Type B pancreatic cell (in vitro differentiated cells): ENCODE measurements around the gene HSPB7. TPM values are rescaled to one million over a fixed set of nuclear protein-coding genes. Genes with fewer than 3 reads are reported as not detected.

ENCODE experiments used
- DNase-seq: peaks from one replicate; pipeline ENCODE4 v3.0.0; 2021; ENCODE audit warnings: mixed read lengths; ENCODE audit not compliant: unreplicated experiment; ENCODE audit errors: extremely low spot score
- H3K27ac Mint-ChIP-seq: 2 replicates; pipeline ENCODE4 v1.8.0; 2021; ENCODE audit warnings: mild to moderate bottlenecking, mixed read lengths
- H3K27me3 Mint-ChIP-seq: 2 replicates; pipeline ENCODE4 v1.8.0; 2021; ENCODE audit warnings: mixed read lengths
- H3K36me3 Mint-ChIP-seq: 2 replicates; pipeline ENCODE4 v1.8.0; 2021; ENCODE audit warnings: mixed read lengths
- H3K4me1 Mint-ChIP-seq: one replicate; pipeline ENCODE4 v1.8.0; 2021; ENCODE audit warnings: mixed read lengths; ENCODE audit not compliant: unreplicated experiment
- H3K4me3 Mint-ChIP-seq: 2 replicates; pipeline ENCODE4 v1.8.0; 2021; ENCODE audit warnings: mild to moderate bottlenecking, mixed read lengths
- H3K9me3 Mint-ChIP-seq: 2 replicates; pipeline ENCODE4 v1.8.0; 2021; ENCODE audit warnings: mixed read lengths
- total RNA-seq: library from RNA; stranded (reverse); gene quantifications from 2 replicates; pipeline ENCODE4 v1.2.1, GENCODE V29; 2021; ENCODE audit warnings: low replicate concordance
- TF ChIP-seq, protein P1 (sequence below): fragments of 200-600 bp; sonication (generic); conservative IDR thresholded peaks from 2 replicates; pipeline ENCODE4 v1.5.0; 2021; ENCODE audit warnings: antibody characterized with exemption, mild to moderate bottlenecking

Gene HSPB7
- total RNA-seq, 1 donor from 2014 or later = 0.48 TPM

DNA sequence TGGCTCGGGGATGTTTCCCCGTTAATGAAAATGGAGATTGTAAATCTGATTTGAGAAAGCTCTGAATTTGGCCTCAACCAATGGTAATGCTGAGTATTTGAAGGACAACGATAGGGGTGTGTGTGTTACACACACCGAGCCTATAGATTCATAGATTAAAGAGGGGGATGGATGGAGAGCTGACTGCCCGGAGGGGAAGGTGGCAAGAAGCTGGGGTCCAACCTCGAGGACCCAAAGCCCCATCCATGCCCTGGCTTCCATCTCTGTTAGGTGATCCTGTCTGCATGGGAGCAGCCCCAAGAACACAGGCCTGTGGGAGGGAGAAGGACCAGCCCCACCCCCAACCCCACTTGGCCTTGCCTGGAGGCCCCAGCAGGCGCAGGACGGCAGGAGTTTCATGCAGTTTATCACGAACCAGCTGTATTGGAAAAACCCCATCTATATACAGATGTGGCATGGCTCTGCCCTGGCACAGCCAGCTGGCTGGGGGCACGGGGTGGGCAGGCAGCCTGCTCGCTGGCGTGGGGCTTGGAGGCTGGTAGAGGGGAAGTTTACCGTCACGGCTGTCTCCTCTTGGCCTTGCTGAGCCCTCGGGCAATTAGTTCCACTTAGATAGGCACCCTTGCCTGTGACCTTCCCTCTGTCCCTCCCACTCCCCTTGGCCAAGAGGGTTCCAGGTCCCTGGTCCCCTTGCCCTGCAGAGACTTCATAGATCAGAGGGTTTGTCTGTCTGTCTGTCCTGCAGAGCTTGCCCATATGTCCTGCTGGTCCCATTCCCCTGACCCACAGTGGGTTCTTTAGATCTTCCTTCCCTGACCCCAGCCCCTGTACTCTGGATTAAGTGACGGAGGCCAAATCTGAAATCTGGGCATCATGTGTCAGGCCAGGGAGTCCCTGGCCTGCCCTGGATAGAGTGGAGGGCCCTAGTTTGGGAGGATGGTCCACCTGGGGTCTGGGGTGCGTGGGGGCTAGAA, 3.0 kb downstream of the HSPB7 start:
- peaks cover 29% of the 10 kb centered on the region for H3K4me1 Mint-ChIP-seq
- DNase-seq = no peak

DNA sequence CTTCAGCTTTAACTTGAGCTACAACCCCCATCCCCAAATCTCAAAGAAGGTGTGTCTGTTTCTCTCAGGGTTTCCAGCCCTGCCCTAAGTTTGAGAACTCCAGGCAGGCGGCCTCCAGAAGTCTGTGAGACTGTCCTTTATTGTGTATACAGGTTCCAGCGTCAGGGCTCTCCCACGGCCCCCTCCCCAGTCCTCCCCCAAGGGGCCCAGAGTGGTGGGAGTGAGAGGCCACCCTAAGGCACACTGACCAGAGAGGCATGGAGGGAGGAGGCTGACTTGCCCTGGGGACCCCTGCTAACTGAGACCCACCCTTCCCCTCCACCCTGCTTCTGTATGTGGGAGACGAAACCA, 4.0 kb downstream of the HSPB7 start:
- H3K27ac Mint-ChIP-seq = no peak overlapping the region
- peaks cover 20% of the 10 kb centered on the region for H3K4me1 Mint-ChIP-seq
- H3K36me3 Mint-ChIP-seq = no peaks in the 10 kb centered on the region
- DNase-seq = no peak
- TF ChIP-seq, protein P1, sequence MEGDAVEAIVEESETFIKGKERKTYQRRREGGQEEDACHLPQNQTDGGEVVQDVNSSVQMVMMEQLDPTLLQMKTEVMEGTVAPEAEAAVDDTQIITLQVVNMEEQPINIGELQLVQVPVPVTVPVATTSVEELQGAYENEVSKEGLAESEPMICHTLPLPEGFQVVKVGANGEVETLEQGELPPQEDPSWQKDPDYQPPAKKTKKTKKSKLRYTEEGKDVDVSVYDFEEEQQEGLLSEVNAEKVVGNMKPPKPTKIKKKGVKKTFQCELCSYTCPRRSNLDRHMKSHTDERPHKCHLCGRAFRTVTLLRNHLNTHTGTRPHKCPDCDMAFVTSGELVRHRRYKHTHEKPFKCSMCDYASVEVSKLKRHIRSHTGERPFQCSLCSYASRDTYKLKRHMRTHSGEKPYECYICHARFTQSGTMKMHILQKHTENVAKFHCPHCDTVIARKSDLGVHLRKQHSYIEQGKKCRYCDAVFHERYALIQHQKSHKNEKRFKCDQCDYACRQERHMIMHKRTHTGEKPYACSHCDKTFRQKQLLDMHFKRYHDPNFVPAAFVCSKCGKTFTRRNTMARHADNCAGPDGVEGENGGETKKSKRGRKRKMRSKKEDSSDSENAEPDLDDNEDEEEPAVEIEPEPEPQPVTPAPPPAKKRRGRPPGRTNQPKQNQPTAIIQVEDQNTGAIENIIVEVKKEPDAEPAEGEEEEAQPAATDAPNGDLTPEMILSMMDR = no peak
- H3K4me3 Mint-ChIP-seq = no peak overlapping the region
- no peaks in the 10 kb centered on the region for H3K27me3 Mint-ChIP-seq
- no peaks in the 10 kb centered on the region for H3K9me3 Mint-ChIP-seq

More for the DNA sequence above, 3.0 kb downstream of the HSPB7 start:
- Mint-ChIP-seq H3K27me3 (no peaks in the 10 kb centered on the region), H3K27ac (peak overlapping the region; percentile 54), H3K4me3 (peak overlapping the region; percentile 58), H3K9me3 (no peaks in the 10 kb centered on the region), H3K36me3 (no peaks in the 10 kb centered on the region)
- TF ChIP-seq, protein P1 = no peak

GRCh38 chr1:16013220-16013907, 4.5 kb downstream of the HSPB7 start:
- Mint-ChIP-seq H3K4me1 (peaks cover 15% of the 10 kb centered on the region), H3K9me3 (no peaks in the 10 kb centered on the region), H3K27ac (no peak overlapping the region), H3K4me3 (no peak overlapping the region), H3K27me3 (no peaks in the 10 kb centered on the region), H3K36me3 (no peaks in the 10 kb centered on the region)
- TF ChIP-seq, protein P1 = no peak
- DNase-seq = no peak

- TF ChIP-seq, protein P1 = no peak
- H3K4me1 Mint-ChIP-seq = peaks cover 11% of the 10 kb centered on the region
- DNase-seq = no peak
- no peak overlapping the region for H3K4me3 Mint-ChIP-seq
- H3K27ac Mint-ChIP-seq = no peak overlapping the region
- no peaks in the 10 kb centered on the region for H3K27me3 Mint-ChIP-seq
- H3K36me3 Mint-ChIP-seq = no peaks in the 10 kb centered on the region
- no peaks in the 10 kb centered on the region for H3K9me3 Mint-ChIP-seq
These were observed 5.1 kb downstream of the HSPB7 start for GRCh38 chr1:16012590-16013219.

DNA sequence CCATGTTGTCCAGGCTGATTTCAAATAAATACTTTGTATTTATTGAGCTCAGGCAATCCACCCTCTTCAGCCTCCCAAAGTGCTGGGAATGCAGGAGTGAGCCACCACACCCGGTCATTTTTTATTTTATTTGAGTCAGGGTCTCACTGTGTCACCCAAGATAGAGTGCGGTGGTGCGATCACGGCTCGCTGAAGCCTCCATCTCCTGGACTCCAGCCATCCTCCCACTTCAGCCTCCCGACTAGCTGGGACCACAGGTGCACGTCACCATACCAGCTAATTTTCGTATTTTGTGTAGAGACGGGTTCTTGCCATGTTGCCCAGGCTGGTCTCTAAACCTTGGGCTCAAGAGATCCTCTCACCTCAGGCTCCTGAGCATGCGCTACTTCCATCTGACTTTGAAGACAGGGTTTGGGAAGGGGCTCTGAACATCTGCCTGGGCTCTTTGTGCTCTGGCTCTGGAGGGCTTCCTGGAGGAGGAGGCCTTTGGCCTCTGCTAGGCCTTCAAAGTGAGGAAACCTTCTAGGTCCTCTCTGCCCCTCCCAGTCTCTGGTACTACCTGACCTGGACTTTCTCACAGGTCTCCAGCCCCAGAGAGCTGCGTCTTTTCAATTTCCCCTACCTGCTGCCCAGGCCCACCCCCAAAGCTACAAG, 5.8 kb downstream of the HSPB7 start:
- Mint-ChIP-seq H3K9me3 (no peaks in the 10 kb centered on the region), H3K27ac (no peak overlapping the region), H3K36me3 (no peaks in the 10 kb centered on the region), H3K27me3 (no peaks in the 10 kb centered on the region), H3K4me3 (no peak overlapping the region), H3K4me1 (peaks cover 11% of the 10 kb centered on the region)
- DNase-seq = no peak
- TF ChIP-seq, protein P1 = no peak
